Activated naive CD4-positive, alpha-beta T cell treated with anti-CD3 and anti-CD28 coated beads, Interleukin-2, amount 10 ng/mL, durations not matched to agents 7 days and 5 days (primary cell): ENCODE data around the gene MAML3.

Experiments
- CTCF ChIA-PET: fragments of 350-600 bp; sonication (Branson Sonifier 250); formaldehyde crosslinking; loops from one replicate; lab custom pipeline; 2021; ENCODE audit warnings: antibody characterized with exemption; lab: Charles Lee
- DNase-seq: peaks from one replicate; pipeline ENCODE4 v3.0.0-alpha.2; 2020
- H3K27ac Mint-ChIP-seq: one replicate; pipeline ENCODE4 v1.8.0; 2021; ENCODE audit warnings: mild to moderate bottlenecking, moderate library complexity, mixed read lengths
- H3K27me3 Mint-ChIP-seq: one replicate; pipeline ENCODE4 v1.8.0; 2021; ENCODE audit warnings: mild to moderate bottlenecking, mixed read lengths
- H3K36me3 Mint-ChIP-seq: one replicate; pipeline ENCODE4 v1.8.0; 2021; ENCODE audit warnings: mixed read lengths
- H3K4me1 Mint-ChIP-seq: one replicate; pipeline ENCODE4 v1.8.0; 2021; ENCODE audit warnings: mixed read lengths
- H3K4me3 Mint-ChIP-seq: one replicate; pipeline ENCODE4 v1.8.0; 2021; ENCODE audit warnings: mild to moderate bottlenecking, moderate library complexity, mixed read lengths
- H3K9me3 Mint-ChIP-seq: one replicate; pipeline ENCODE4 v1.8.0; 2021; ENCODE audit warnings: mixed read lengths

Gene MAML3

GRCh38 chr4:139899346-139899745, 254.6 kb downstream of the MAML3 start:
- Mint-ChIP-seq H3K9me3 (no peaks in the 10 kb centered on the region), H3K27ac (no peak overlapping the region), H3K4me3 (no peak overlapping the region), H3K4me1 (peaks cover 34% of the 10 kb centered on the region), H3K36me3 (no peaks in the 10 kb centered on the region), H3K27me3 (no peaks in the 10 kb centered on the region)
- no peak for DNase-seq
- CTCF ChIA-PET, result no interaction called here

DNA sequence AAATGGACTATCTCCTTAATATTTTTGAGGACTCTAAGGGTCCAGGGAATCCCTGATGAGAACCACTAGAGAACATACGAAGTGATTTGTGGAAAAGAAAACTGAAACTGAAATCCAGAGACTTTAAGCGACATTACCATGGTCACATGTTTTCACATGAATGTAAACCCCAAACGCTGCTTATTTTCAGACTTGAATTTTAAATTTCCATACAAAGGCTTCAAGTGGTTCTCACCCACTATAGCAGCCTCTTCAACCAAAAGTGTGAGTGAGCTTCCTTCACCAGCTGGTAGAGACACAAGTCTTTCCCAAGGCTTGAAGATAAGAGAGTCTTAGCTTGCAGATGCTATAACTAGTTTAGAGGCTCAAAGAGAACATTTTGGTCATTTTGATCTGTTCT, 255.7 kb downstream of the MAML3 start:
- peak overlapping the region; percentile 8 for H3K27ac Mint-ChIP-seq
- H3K9me3 Mint-ChIP-seq, result no peaks in the 10 kb centered on the region
- DNase-seq, result no peak
- no peaks in the 10 kb centered on the region for H3K36me3 Mint-ChIP-seq
- CTCF ChIA-PET, result interaction anchor here (0.6 kb wide), 1 partner anchor 253 kb away, joined by 3 read pairs; no protein-coding TSS in a partner anchor
- peak overlapping the region; percentile 1 for H3K4me3 Mint-ChIP-seq
- H3K4me1 Mint-ChIP-seq, result peaks cover 34% of the 10 kb centered on the region
- H3K27me3 Mint-ChIP-seq, result no peaks in the 10 kb centered on the region

GRCh38 chr4:139896091-139896604, 257.8 kb downstream of the MAML3 start:
- Mint-ChIP-seq H3K27me3 (no peaks in the 10 kb centered on the region), H3K9me3 (no peaks in the 10 kb centered on the region), H3K36me3 (no peaks in the 10 kb centered on the region), H3K4me1 (peaks cover 22% of the 10 kb centered on the region), H3K27ac (no peak overlapping the region), H3K4me3 (no peak overlapping the region)
- CTCF ChIA-PET, result interaction anchor here (0.6 kb wide), 1 partner anchor 245 kb away, joined by 3 read pairs; no protein-coding TSS in a partner anchor
- no peak for DNase-seq

DNA sequence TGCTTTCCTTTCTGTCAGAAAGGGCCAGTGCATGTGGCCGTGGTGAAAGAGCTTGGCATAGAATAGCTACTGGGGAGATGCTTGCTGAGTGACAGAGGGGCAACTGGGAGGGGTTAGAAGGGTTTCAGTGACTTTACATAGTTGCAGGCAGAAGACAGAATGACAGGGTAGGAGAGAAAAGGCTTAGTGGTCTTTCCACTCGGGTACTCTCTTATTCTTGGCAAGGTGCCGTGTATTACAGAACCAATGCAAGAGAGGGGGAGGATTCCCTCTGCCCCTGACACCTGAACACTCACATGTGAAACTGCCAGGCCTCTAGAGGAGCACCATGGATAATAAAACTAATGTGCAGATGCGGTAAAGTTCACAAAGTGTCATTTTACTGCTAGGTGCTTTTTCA, 260.2 kb downstream of the MAML3 start:
- CTCF ChIA-PET, result no interaction called here
- no peak for DNase-seq
- Mint-ChIP-seq H3K27ac (no peak overlapping the region), H3K27me3 (no peaks in the 10 kb centered on the region), H3K4me3 (no peak overlapping the region), H3K4me1 (peaks cover 7% of the 10 kb centered on the region), H3K9me3 (no peaks in the 10 kb centered on the region), H3K36me3 (no peaks in the 10 kb centered on the region)

- CTCF ChIA-PET, result interaction anchor here (0.6 kb wide), 1 partner anchor 61 kb away, joined by 4 read pairs; no protein-coding TSS in a partner anchor
- no peak for DNase-seq
- Mint-ChIP-seq H3K4me1 (peaks cover under 1% of the 10 kb centered on the region), H3K27ac (no peak overlapping the region), H3K27me3 (no peaks in the 10 kb centered on the region), H3K36me3 (no peaks in the 10 kb centered on the region), H3K4me3 (no peak overlapping the region), H3K9me3 (no peaks in the 10 kb centered on the region)
Observed at GRCh38 chr4:139892973-139893736, 260.8 kb downstream of the MAML3 start.

DNA sequence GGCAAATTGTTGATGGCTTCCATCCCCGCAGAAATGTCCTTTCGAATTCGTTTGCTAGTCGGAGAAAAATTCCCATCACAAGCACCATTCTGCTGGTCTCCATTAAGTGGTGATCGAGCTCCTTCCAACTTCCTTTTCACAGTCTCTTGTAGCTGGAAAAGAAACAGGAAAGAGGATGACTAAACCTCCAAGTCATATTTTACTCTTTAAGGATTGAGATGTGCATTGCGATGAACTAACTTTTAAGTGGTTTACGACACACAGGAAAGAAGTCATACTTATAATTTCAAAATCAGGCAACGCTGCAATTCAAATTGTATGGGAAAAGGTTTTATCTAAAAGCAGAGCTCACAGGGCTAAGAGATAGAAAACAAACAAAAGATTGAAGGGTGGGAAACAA, 263.2 kb downstream of the MAML3 start:
- H3K9me3 Mint-ChIP-seq, result no peaks in the 10 kb centered on the region
- no peak for DNase-seq
- no peaks in the 10 kb centered on the region for H3K27me3 Mint-ChIP-seq
- H3K36me3 Mint-ChIP-seq, result no peaks in the 10 kb centered on the region
- H3K4me1 Mint-ChIP-seq, result no peaks in the 10 kb centered on the region
- CTCF ChIA-PET, result no interaction called here
- H3K4me3 Mint-ChIP-seq, result no peak overlapping the region
- H3K27ac Mint-ChIP-seq, result no peak overlapping the region

GRCh38 chr4:139889901-139890300, 264.1 kb downstream of the MAML3 start:
- H3K4me3 Mint-ChIP-seq, result no peak overlapping the region
- no peaks in the 10 kb centered on the region for H3K9me3 Mint-ChIP-seq
- H3K27ac Mint-ChIP-seq, result no peak overlapping the region
- no peaks in the 10 kb centered on the region for H3K27me3 Mint-ChIP-seq
- no peak for DNase-seq
- CTCF ChIA-PET, result no interaction called here
- no peaks in the 10 kb centered on the region for H3K4me1 Mint-ChIP-seq
- no peaks in the 10 kb centered on the region for H3K36me3 Mint-ChIP-seq

- no peak overlapping the region for H3K4me3 Mint-ChIP-seq
- H3K4me1 Mint-ChIP-seq, result no peaks in the 10 kb centered on the region
- CTCF ChIA-PET, result no interaction called here
- H3K27ac Mint-ChIP-seq, result no peak overlapping the region
- no peaks in the 10 kb centered on the region for H3K9me3 Mint-ChIP-seq
- no peaks in the 10 kb centered on the region for H3K27me3 Mint-ChIP-seq
- DNase-seq, result no peak
- H3K36me3 Mint-ChIP-seq, result no peaks in the 10 kb centered on the region
Observed at GRCh38 chr4:139889264-139889663, 264.7 kb downstream of the MAML3 start.

GRCh38 chr4:139887962-139888735, 265.8 kb downstream of the MAML3 start:
- CTCF ChIA-PET, result interaction anchor here (0.6 kb wide), 1 partner anchor 82 kb away, joined by 3 read pairs; no protein-coding TSS in a partner anchor
- Mint-ChIP-seq H3K27ac (no peak overlapping the region), H3K27me3 (no peaks in the 10 kb centered on the region), H3K9me3 (no peaks in the 10 kb centered on the region), H3K4me1 (no peaks in the 10 kb centered on the region), H3K4me3 (no peak overlapping the region), H3K36me3 (no peaks in the 10 kb centered on the region)
- no peak for DNase-seq

GRCh38 chr4:139887376-139887802, 266.6 kb downstream of the MAML3 start:
- Mint-ChIP-seq H3K4me3 (no peak overlapping the region), H3K9me3 (no peaks in the 10 kb centered on the region), H3K27ac (no peak overlapping the region), H3K27me3 (no peaks in the 10 kb centered on the region), H3K36me3 (no peaks in the 10 kb centered on the region), H3K4me1 (no peaks in the 10 kb centered on the region)
- CTCF ChIA-PET, result no interaction called here
- DNase-seq, result no peak

DNA sequence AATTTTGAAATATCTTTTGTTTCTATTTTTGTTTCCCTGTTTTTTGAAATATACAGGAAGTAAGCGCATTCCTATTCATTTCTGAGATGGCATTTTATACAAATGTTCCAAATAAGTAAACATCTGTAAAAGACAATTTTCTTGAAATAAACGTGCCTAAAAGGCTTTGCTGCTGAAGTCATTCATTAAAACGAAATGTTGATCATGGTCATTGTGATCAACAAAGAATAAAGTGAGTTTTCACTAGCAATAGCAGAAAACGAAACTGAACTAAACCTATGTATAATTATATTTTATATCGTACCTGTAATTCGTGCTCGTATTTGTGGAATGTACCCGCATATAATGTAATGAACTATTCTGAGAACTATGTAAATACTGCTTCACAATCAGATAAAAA, 267.2 kb downstream of the MAML3 start:
- H3K4me3 Mint-ChIP-seq, result no peak overlapping the region
- H3K4me1 Mint-ChIP-seq, result no peaks in the 10 kb centered on the region
- no peak for DNase-seq
- H3K27ac Mint-ChIP-seq, result no peak overlapping the region
- no peaks in the 10 kb centered on the region for H3K27me3 Mint-ChIP-seq
- CTCF ChIA-PET, result no interaction called here
- H3K36me3 Mint-ChIP-seq, result no peaks in the 10 kb centered on the region
- no peaks in the 10 kb centered on the region for H3K9me3 Mint-ChIP-seq

DNA sequence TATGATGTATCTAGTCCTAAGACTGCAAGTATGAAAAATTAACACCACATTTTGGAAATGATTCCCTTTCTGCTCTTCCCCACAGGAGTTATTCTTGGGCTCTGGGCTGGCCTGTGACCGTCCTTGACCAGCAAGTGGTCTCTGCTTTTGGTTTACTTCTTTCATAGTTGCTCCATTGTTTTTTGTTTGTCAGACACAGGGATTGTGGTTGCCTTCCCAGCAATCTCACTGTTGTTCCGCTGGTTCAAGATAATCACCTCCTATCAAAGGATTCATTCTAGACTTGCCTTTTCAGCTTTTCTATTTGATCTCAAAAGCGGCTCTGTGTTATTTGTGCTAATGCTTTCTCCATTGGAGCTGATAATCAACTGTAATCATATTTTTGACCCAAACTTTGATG, 269.5 kb downstream of the MAML3 start:
- Mint-ChIP-seq H3K9me3 (no peaks in the 10 kb centered on the region), H3K27ac (no peak overlapping the region), H3K36me3 (no peaks in the 10 kb centered on the region), H3K27me3 (no peaks in the 10 kb centered on the region), H3K4me3 (no peak overlapping the region), H3K4me1 (no peaks in the 10 kb centered on the region)
- no peak for DNase-seq
- CTCF ChIA-PET, result interaction anchor here (0.7 to 1.0 kb wide), 2 partner anchors 10 to 32 kb away, joined by 3 to 4 read pairs; no protein-coding TSS in a partner anchor

DNA sequence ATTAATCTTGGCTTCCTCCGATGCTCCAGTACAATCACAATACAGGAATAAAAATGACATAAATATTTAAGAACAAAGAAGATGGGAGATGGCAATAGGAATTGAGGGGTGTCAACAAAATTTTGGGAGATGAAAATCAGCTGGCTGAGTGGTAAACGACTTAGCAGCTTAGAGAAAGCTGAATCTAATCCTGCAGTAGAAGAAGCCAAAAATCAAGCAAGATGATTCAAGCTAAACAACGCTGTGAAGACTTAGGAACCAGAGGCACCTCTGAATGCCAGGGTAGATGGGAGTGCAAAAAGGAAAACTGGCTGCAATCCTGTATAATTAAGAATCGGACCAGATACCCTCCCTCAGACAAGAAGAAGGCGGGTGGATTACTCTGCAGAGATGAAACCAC, 273.1 kb downstream of the MAML3 start:
- no peak for DNase-seq
- Mint-ChIP-seq H3K9me3 (no peaks in the 10 kb centered on the region), H3K36me3 (no peaks in the 10 kb centered on the region), H3K4me3 (no peak overlapping the region), H3K27me3 (no peaks in the 10 kb centered on the region), H3K4me1 (no peaks in the 10 kb centered on the region), H3K27ac (no peak overlapping the region)
- CTCF ChIA-PET, result no interaction called here

GRCh38 chr4:139878050-139878449, 275.9 kb downstream of the MAML3 start:
- H3K27ac Mint-ChIP-seq, result no peak overlapping the region

More at GRCh38 chr4:139878050-139878449, 275.9 kb downstream of the MAML3 start:
- CTCF ChIA-PET, result interaction anchor here (0.6 kb wide), 1 partner anchor 88 kb away, joined by 3 read pairs; no protein-coding TSS in a partner anchor
- no peaks in the 10 kb centered on the region for H3K36me3 Mint-ChIP-seq
- H3K9me3 Mint-ChIP-seq, result no peaks in the 10 kb centered on the region
- no peaks in the 10 kb centered on the region for H3K27me3 Mint-ChIP-seq
- DNase-seq, result no peak
- H3K4me3 Mint-ChIP-seq, result no peak overlapping the region
- no peaks in the 10 kb centered on the region for H3K4me1 Mint-ChIP-seq
